HG03354 (cell line): ENCODE measurements around the gene GTSF1L.

Experiments used
- ATAC-seq: cut with Tn5 transposase; IDR thresholded peaks from one replicate; pipeline ENCODE4 v1.9.1; 2021; ENCODE audit warnings: mild to moderate bottlenecking; ENCODE audit not compliant: unreplicated experiment, poor library complexity, severe bottlenecking

Gene GTSF1L

DNA sequence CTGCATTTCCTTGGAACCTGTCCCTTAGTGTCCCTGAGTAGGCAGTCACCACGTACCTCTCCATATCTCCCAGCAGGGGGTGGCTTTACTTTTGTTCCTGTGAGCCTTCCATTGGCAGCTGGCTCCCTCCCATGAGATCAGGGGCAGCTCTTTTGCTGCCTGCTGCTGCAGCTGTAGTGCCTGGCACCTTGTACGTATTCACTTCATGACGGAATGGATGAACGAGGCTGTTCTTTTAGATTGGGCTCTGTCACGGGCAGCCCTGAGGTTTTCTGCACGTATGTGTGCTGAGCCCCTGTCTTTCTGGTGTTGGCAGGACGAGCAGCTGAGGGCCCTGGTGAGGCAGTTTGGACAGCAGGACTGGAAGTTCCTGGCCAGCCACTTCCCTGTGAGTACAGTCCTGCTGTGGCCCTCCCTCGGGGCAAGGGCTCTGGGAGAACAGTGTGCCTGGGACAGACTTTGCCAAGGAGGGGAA lies 45.3 kb downstream of the GTSF1L start:
- ATAC-seq = peak; percentile 33

DNA sequence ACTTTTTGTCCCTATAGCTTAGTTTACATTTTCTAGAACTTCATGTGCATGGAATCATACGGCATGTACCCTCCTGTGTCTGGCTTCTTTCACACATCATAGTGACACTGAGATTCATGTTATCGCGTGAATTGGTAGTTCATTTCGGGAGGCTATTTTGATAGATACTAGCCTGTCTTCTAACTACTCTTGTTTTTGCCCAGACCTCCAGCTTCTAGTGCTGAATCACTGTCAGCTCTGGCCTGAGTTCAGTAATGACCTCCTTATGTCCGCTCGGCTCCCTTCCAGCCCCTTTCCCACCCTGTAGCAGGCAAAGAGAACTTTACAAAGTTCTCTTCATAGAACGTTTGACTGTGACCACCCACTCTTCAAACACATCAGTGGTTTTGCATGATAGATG lies 45.8 kb downstream of the GTSF1L start:
- peak; percentile 4 for ATAC-seq

DNA sequence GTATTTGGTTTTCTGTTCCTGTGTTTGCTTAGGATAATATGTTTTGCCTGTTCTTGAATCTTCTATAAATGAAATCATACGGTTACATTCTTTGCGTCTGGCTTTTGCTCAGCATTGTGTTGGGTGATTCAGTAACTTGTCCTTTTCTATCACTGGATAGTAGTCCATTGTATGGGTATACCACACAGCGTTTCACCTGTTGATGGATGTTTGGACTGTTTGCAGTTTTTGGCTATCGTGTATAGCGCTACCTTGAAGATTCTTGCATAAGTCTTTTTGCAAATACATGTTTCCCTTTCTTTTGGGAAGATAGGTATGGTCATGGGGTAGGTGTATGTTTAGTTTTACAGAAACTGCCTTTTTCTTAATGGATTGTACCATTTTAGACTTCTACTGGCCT lies 50.4 kb downstream of the GTSF1L start:
- no peak for ATAC-seq
